ENCODE measurements around the gene RTP5.

DNA sequence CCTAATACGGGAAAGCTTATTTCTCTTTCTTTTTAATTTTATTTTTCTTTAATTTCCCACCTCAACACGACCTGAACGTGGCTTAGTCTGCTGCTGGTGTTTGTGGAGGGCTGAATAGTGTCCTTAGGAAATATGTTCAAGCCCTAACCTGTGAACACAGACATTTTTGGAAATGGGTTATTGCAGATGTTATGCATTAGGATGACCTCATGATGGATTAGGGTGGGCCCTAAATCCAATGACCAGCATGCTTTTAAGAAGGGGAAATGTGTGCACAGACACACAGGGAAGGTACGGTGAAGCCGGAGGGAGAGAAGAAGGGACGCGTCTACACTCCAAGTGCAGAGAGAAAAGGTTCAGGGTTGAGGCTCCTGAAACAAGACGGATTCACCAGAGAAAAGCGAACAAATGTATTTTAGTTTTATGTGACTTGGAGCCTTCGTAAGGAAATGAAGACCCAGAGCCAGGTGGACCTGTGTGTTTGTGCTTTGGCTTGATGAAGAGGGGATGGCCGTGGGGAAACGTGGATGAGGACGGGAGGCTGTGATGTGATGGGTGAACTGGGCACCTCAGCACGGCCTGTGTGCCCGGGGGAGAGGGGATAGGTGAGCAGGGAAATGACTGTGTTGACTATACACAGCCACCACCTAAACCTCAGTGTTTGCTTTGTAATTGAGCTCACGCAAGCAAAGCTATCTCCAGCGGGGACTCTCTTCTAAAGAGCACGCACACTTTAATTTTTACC, 37.5 kb downstream of the RTP5 start:
- TF ChIP-seq SIN3A (IDR thresholded peaks at IDR 0.05; ENCODE audit: low read depth): no peak
- TF ChIP-seq MAX (IDR thresholded peaks at IDR 0.05): no peak
- no peak for TF ChIP-seq CTCF (IDR thresholded peaks at IDR 0.05 in 2 of 3, conservative IDR thresholded peaks at IDR 0.05 in 1 of 3; ENCODE audit: borderline replicate concordance in 1 of 3, insufficient read depth in 1 of 3, low read depth in 2 of 3, low read length in 2 of 3)
- TF ChIP-seq ATF3 (IDR thresholded peaks at IDR 0.05): no peak
- no peak for TF ChIP-seq JUND (IDR thresholded peaks at IDR 0.05)
- TF ChIP-seq POLR2A (IDR thresholded peaks at IDR 0.05; ENCODE audit: borderline replicate concordance, extremely low read depth, insufficient read depth, insufficient read length): no peak
- TF ChIP-seq FOSL1 (IDR thresholded peaks at IDR 0.05; ENCODE audit: low read depth): no peak

Measured in HCT116 (cell line).